PC-3 (cell line): ENCODE results near the gene RYR2. TPM values are rescaled to one million over a fixed set of nuclear protein-coding genes. Genes with fewer than 3 reads are reported as not detected.

Experiments used
- ATAC-seq: fragments of 200-7000 bp; cut with Tn5 transposase; 2 replicates; pipeline ENCODE4 v1.9.1; 2020; ENCODE audit warnings: mild to moderate bottlenecking, moderate library complexity
- BruUV-seq: library from RNA; stranded (reverse); fragments of 400-500 nt; replicated peaks from 2 replicates; lab custom pipeline; 2021; lab: Mats Ljungman, UMichigan
- CTCF ChIA-PET: fragments of 300-600 bp; sonication (Branson Sonifier 250); formaldehyde crosslinking; loops from one replicate; lab custom pipeline; 2022; ENCODE audit warnings: antibody characterized with exemption; lab: Charles Lee
- POLR2A ChIA-PET: fragments of 300-600 bp; sonication (Branson Sonifier 250); formaldehyde crosslinking; loops from one replicate; lab custom pipeline; 2022; ENCODE audit warnings: antibody characterized with exemption; ENCODE audit not compliant: unreplicated experiment; lab: Charles Lee
- DNase-seq: peaks from one replicate; pipeline ENCODE4 v3.0.0-alpha.2; 2015
- H2AFZ ChIP-seq: fragments of 300-600 bp; sonication (generic); 2 replicates; pipeline ENCODE4 v1.6.0; 2016; ENCODE audit warnings: antibody characterized with exemption, low read length
- H3F3A ChIP-seq: fragments of 300-600 bp; sonication (generic); one replicate; pipeline ENCODE4 v1.6.0; 2017; ENCODE audit warnings: antibody characterized with exemption, low read length, control low read depth, mild to moderate bottlenecking; ENCODE audit not compliant: unreplicated experiment
- H3K27ac ChIP-seq: fragments of 300-600 bp; sonication (generic); 2 replicates; pipeline ENCODE4 v1.5.1; 2016; ENCODE audit warnings: mild to moderate bottlenecking, low read length
- H3K27me3 ChIP-seq: fragments of 300-600 bp; sonication (generic); 2 replicates; pipeline ENCODE4 v1.6.1; 2016; ENCODE audit warnings: low read length, mixed read lengths
- H3K36me3 ChIP-seq: fragments of 300-600 bp; sonication (generic); 2 replicates; pipeline ENCODE4 v1.6.1; 2016; ENCODE audit warnings: low read depth, mixed run types, low read length, mixed read lengths
- H3K4me1 ChIP-seq: fragments of 300-600 bp; sonication (generic); 2 replicates; pipeline ENCODE4 v1.5.1; 2016; ENCODE audit warnings: low read length; ENCODE audit not compliant: insufficient read depth
- H3K4me2 ChIP-seq: fragments of 300-600 bp; sonication (generic); 2 replicates; pipeline ENCODE4 v1.6.0; 2016; ENCODE audit warnings: low read length
- H3K4me3 ChIP-seq: fragments of 300-600 bp; sonication (generic); 2 replicates; pipeline ENCODE4 v1.5.1; 2016; ENCODE audit warnings: mild to moderate bottlenecking, low read length, mixed read lengths
- H3K79me2 ChIP-seq: fragments of 300-600 bp; sonication (generic); 2 replicates; pipeline ENCODE4 v1.6.1; 2017; ENCODE audit warnings: low read length, mixed read lengths
- H3K9ac ChIP-seq: fragments of 300-600 bp; sonication (generic); 2 replicates; pipeline ENCODE4 v1.6.0; 2016; ENCODE audit warnings: mild to moderate bottlenecking, low read length
- H3K9me2 ChIP-seq: fragments of 300-600 bp; sonication (generic); replicated peaks from 2 replicates; pipeline ENCODE4 v1.6.1; 2016; ENCODE audit warnings: mixed run types, low read length, mixed read lengths
- H3K9me3 ChIP-seq: fragments of 300-600 bp; sonication (generic); 2 replicates; pipeline ENCODE4 v1.6.1; 2016; ENCODE audit warnings: low read length, mixed read lengths
- H4K20me1 ChIP-seq: fragments of 300-600 bp; sonication (generic); 2 replicates; pipeline ENCODE4 v1.6.1; 2016; ENCODE audit warnings: low read length, mixed read lengths
- EZH2 ChIP-seq: fragments of 300-600 bp; sonication (generic); IDR thresholded peaks from one replicate; pipeline ENCODE4 v1.6.1; 2017; ENCODE audit warnings: antibody characterized with exemption, mild to moderate bottlenecking, low read length; ENCODE audit not compliant: unreplicated experiment
- EZH2phosphoT487 ChIP-seq: fragments of 300-600 bp; sonication (generic); IDR thresholded peaks from 2 replicates; pipeline ENCODE4 v1.6.1; 2018; ENCODE audit warnings: mild to moderate bottlenecking, antibody characterized with exemption, low read length, borderline replicate concordance
- intact Hi-C: fragments of 100-400 bp; cut with micrococcal nuclease; formaldehyde crosslinking; loops from 2 replicates; pipeline ENCODE4 v1.9.0; 2023
- total RNA-seq: library from RNA; depleted of rRNA; stranded (reverse); fragments of >200 nt; gene quantifications from 2 replicates; pipeline ENCODE4 v1.2.3, GENCODE V29; 2014
- TF ChIP-seq, protein P1 (sequence below): fragments of 300-600 bp; sonication (generic); conservative IDR thresholded peaks from 2 replicates; pipeline ENCODE4 v1.5.1; 2017; ENCODE audit warnings: antibody characterized with exemption, low read depth, mild to moderate bottlenecking, low read length

RYR2 gene
- total RNA-seq, 1 experiment from 2014 or later = not detected

- H4K20me1 ChIP-seq = no peaks in the 10 kb centered on the region
- ATAC-seq = no peak
- TF ChIP-seq EZH2 = no peak
- no peak for TF ChIP-seq EZH2phosphoT487
- TF ChIP-seq, protein P1, sequence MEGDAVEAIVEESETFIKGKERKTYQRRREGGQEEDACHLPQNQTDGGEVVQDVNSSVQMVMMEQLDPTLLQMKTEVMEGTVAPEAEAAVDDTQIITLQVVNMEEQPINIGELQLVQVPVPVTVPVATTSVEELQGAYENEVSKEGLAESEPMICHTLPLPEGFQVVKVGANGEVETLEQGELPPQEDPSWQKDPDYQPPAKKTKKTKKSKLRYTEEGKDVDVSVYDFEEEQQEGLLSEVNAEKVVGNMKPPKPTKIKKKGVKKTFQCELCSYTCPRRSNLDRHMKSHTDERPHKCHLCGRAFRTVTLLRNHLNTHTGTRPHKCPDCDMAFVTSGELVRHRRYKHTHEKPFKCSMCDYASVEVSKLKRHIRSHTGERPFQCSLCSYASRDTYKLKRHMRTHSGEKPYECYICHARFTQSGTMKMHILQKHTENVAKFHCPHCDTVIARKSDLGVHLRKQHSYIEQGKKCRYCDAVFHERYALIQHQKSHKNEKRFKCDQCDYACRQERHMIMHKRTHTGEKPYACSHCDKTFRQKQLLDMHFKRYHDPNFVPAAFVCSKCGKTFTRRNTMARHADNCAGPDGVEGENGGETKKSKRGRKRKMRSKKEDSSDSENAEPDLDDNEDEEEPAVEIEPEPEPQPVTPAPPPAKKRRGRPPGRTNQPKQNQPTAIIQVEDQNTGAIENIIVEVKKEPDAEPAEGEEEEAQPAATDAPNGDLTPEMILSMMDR = no peak
- no peaks in the 10 kb centered on the region for H3F3A ChIP-seq
- no peaks in the 10 kb centered on the region for H3K9me3 ChIP-seq
- no peaks in the 10 kb centered on the region for H3K4me1 ChIP-seq
- H3K4me3 ChIP-seq = no peak overlapping the region
- H3K9ac ChIP-seq = no peak overlapping the region
- CTCF ChIA-PET = no interaction called here
- no peak overlapping the region for H2AFZ ChIP-seq
- POLR2A ChIA-PET = no interaction called here
- H3K27ac ChIP-seq = no peak overlapping the region
- intact Hi-C loops = no loop called here
- no peaks in the 10 kb centered on the region for H3K9me2 ChIP-seq
- no peaks in the 10 kb centered on the region for H3K27me3 ChIP-seq
- no TSS peak for BruUV-seq
- DNase-seq = no peak
- H3K79me2 ChIP-seq = no peaks in the 10 kb centered on the region
- H3K4me2 ChIP-seq = no peak overlapping the region
- H3K36me3 ChIP-seq = no peaks in the 10 kb centered on the region
Observed at GRCh38 chr1:237751090-237751489, 709.1 kb downstream of the RYR2 start.

DNA sequence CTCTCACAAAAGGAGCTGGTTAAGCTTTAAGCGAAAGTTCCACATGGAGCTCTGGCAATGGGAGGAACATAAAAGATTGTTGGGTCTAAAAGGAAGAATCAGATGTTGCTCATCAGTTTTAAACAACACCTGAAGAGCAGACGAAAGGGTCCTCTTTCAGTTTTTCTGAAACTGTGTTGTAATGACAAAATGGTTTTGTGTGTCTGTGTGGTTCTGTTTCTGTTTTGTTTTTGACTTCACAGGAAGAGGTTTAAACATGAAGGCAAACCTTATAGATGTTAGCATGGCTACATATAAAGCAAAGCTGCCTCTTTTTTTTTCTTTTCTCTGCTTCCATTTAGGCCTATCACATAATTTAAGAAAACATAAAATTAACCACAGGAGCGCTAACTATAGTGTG, 712.6 kb downstream of the RYR2 start:
- no peaks in the 10 kb centered on the region for H3F3A ChIP-seq
- no peaks in the 10 kb centered on the region for H3K4me1 ChIP-seq
- H3K79me2 ChIP-seq = no peaks in the 10 kb centered on the region
- DNase-seq (no peak), ATAC-seq (no peak)
- no peaks in the 10 kb centered on the region for H3K9me2 ChIP-seq
- POLR2A ChIA-PET = no interaction called here
- H3K36me3 ChIP-seq = no peaks in the 10 kb centered on the region
- no peak overlapping the region for H3K9ac ChIP-seq
- H3K4me2 ChIP-seq = no peak overlapping the region
- H3K27ac ChIP-seq = no peak overlapping the region
- BruUV-seq = no TSS peak
- H4K20me1 ChIP-seq = no peaks in the 10 kb centered on the region
- no peaks in the 10 kb centered on the region for H3K9me3 ChIP-seq
- CTCF ChIA-PET = no interaction called here
- TF ChIP-seq, protein P1 = no peak
- no peak overlapping the region for H2AFZ ChIP-seq
- H3K4me3 ChIP-seq = no peak overlapping the region
- intact Hi-C loops = no loop called here
- H3K27me3 ChIP-seq = no peaks in the 10 kb centered on the region

- no peak for ATAC-seq
- Histone ChIP-seq H2AFZ (no peak overlapping the region), H3K27ac (no peak overlapping the region), H3K36me3 (no peaks in the 10 kb centered on the region), H3K4me3 (no peak overlapping the region), H3K9me3 (no peaks in the 10 kb centered on the region), H3K79me2 (no peaks in the 10 kb centered on the region), H3K27me3 (no peaks in the 10 kb centered on the region), H3K4me2 (no peak overlapping the region), H4K20me1 (no peaks in the 10 kb centered on the region), H3K9ac (no peak overlapping the region), H3K9me2 (no peaks in the 10 kb centered on the region), H3F3A (no peaks in the 10 kb centered on the region), H3K4me1 (no peaks in the 10 kb centered on the region)
- CTCF ChIA-PET = no interaction called here
- intact Hi-C loops = no loop called here
- BruUV-seq = no TSS peak
- TF ChIP-seq EZH2 = no peak
- TF ChIP-seq, protein P1 = no peak
- TF ChIP-seq EZH2phosphoT487 = no peak
- POLR2A ChIA-PET = no interaction called here
- no peak for DNase-seq
Observed at GRCh38 chr1:237756304-237756967, 714.5 kb downstream of the RYR2 start.
